ENCODE measurements around the gene FAM204A. TPM values are rescaled to one million over a fixed set of nuclear protein-coding genes. Genes with fewer than 3 reads are reported as not detected.

FAM204A gene
- total RNA-seq, 1 donor from 2014 or later = 43.6 TPM

DNA sequence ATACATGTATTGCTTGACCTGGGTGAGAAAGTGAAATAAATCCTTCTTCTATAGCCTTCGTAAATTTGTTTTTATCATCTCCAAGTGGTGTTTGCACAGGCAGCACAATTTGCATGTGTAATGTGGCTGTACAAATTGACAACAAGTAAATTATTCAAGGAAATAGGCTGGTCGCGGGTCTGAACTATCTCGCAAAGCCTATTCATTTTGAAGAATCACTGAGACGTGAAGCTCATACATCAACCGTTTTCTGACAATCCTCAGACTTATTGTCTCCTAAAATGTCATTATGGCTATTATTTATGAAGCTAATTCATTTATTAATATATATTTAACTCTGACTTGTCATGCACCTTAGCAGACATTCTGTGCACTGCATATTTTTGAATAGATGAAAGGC lies 16.2 kb upstream of the FAM204A start:
- no peak for DNase-seq
- TF ChIP-seq, protein P1, sequence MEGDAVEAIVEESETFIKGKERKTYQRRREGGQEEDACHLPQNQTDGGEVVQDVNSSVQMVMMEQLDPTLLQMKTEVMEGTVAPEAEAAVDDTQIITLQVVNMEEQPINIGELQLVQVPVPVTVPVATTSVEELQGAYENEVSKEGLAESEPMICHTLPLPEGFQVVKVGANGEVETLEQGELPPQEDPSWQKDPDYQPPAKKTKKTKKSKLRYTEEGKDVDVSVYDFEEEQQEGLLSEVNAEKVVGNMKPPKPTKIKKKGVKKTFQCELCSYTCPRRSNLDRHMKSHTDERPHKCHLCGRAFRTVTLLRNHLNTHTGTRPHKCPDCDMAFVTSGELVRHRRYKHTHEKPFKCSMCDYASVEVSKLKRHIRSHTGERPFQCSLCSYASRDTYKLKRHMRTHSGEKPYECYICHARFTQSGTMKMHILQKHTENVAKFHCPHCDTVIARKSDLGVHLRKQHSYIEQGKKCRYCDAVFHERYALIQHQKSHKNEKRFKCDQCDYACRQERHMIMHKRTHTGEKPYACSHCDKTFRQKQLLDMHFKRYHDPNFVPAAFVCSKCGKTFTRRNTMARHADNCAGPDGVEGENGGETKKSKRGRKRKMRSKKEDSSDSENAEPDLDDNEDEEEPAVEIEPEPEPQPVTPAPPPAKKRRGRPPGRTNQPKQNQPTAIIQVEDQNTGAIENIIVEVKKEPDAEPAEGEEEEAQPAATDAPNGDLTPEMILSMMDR (IDR thresholded peaks at IDR 0.05; ENCODE audit: partially characterized antibody, unreplicated experiment) = no peak
- H3K27ac Mint-ChIP-seq (ENCODE audit: unreplicated experiment) = no peak overlapping the region
- no peaks in the 10 kb centered on the region for H3K27me3 Mint-ChIP-seq (ENCODE audit: unreplicated experiment)
- no peaks in the 10 kb centered on the region for H3K4me1 Mint-ChIP-seq (ENCODE audit: low read depth, unreplicated experiment)
- no peak overlapping the region for H3K4me3 Mint-ChIP-seq (ENCODE audit: unreplicated experiment)
- H3K9me3 Mint-ChIP-seq (ENCODE audit: unreplicated experiment) = no peaks in the 10 kb centered on the region
- no peaks in the 10 kb centered on the region for H3K36me3 Mint-ChIP-seq (ENCODE audit: unreplicated experiment)

DNA sequence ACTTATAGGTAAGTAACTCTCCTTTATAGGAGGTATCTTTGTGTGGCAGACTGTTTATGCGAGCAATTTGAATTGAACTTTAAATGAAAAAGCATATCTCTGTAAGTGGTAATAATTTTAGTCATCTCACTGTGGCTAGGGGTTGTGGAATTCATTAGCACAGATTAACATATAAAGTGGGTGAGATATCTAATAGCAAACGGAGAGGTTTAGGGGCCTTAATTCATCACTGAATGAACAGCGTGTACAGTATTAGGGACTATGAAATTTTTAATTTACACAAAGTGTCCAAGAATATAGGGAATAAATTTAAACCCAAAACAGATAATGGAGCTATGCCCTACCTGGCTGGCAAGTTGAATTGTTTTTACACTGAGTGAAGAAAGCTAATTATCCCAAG lies 15.7 kb upstream of the FAM204A start:
- Mint-ChIP-seq H3K36me3 (ENCODE audit: unreplicated experiment) (no peaks in the 10 kb centered on the region), H3K27ac (ENCODE audit: unreplicated experiment) (no peak overlapping the region), H3K27me3 (ENCODE audit: unreplicated experiment) (no peaks in the 10 kb centered on the region), H3K9me3 (ENCODE audit: unreplicated experiment) (no peaks in the 10 kb centered on the region), H3K4me3 (ENCODE audit: unreplicated experiment) (no peak overlapping the region), H3K4me1 (ENCODE audit: low read depth, unreplicated experiment) (no peaks in the 10 kb centered on the region)
- TF ChIP-seq, protein P1 (IDR thresholded peaks at IDR 0.05; ENCODE audit: partially characterized antibody, unreplicated experiment) = no peak
- DNase-seq = no peak

DNA sequence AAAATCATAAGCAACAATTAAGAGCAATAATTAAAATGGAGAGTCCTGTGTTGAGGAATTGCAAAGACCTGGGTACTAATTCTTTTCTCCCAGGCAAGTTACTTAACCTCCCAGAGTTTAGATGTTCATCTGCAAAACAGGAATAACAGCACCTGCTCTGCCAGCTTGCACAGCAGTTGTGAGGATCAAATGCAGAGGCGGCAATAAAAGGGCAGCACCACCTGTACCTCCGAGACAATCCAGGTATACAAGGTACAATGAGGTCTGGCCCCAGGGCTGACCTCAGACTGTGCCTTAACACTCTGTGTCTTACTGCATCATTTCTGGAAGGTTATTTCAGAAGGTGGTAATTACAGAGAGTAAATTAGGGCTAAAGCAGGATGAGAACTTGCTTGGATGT lies 14.5 kb upstream of the FAM204A start:
- H3K9me3 Mint-ChIP-seq (ENCODE audit: unreplicated experiment) = no peaks in the 10 kb centered on the region
- no peak overlapping the region for H3K27ac Mint-ChIP-seq (ENCODE audit: unreplicated experiment)
- no peaks in the 10 kb centered on the region for H3K36me3 Mint-ChIP-seq (ENCODE audit: unreplicated experiment)
- no peaks in the 10 kb centered on the region for H3K4me1 Mint-ChIP-seq (ENCODE audit: low read depth, unreplicated experiment)
- TF ChIP-seq, protein P1 (IDR thresholded peaks at IDR 0.05; ENCODE audit: partially characterized antibody, unreplicated experiment) = no peak
- DNase-seq = no peak
- no peaks in the 10 kb centered on the region for H3K27me3 Mint-ChIP-seq (ENCODE audit: unreplicated experiment)
- H3K4me3 Mint-ChIP-seq (ENCODE audit: unreplicated experiment) = no peak overlapping the region

DNA sequence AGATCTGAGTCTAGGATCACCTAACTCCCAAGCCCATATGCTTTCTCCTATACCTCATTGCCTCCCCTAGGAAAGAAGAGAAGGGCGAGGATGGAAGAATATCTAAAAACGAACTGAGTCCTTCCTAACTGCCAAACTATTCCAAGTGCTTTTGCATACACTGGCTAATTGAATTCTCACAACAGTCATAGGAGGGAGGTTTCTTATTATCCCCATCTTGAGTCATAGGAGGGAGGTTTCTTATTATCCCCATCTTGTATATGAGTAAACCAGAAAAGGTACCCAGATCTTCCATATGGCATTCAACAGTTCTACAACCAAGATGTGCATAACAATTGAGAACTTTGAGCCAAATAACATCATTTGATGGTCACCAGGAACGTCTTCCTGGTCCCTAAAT lies 13.1 kb upstream of the FAM204A start:
- Mint-ChIP-seq H3K36me3 (ENCODE audit: unreplicated experiment) (no peaks in the 10 kb centered on the region), H3K4me3 (ENCODE audit: unreplicated experiment) (no peak overlapping the region), H3K27ac (ENCODE audit: unreplicated experiment) (no peak overlapping the region), H3K9me3 (ENCODE audit: unreplicated experiment) (no peaks in the 10 kb centered on the region), H3K4me1 (ENCODE audit: low read depth, unreplicated experiment) (no peaks in the 10 kb centered on the region), H3K27me3 (ENCODE audit: unreplicated experiment) (no peaks in the 10 kb centered on the region)
- DNase-seq = no peak
- TF ChIP-seq, protein P1 (IDR thresholded peaks at IDR 0.05; ENCODE audit: partially characterized antibody, unreplicated experiment) = no peak

DNA sequence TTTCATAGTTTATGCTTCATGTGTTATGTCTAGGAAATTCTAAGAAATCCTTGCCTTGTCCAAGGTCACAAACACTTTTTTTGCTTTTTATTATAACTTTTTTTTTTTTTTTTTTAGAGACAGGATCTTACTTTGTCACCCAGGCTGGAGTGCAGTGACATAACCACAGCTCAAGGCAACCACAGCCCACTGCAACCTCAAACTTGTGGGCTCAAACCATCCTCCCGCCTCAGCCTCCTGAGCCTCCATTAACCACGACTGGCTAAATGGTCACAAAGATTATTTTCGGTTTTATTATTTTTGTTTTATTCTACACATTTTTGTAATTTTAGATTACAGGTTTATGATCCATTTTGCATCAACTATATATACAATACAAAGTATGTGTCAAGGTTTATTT lies 7.1 kb upstream of the FAM204A start:
- DNase-seq = no peak
- no peak overlapping the region for H3K27ac Mint-ChIP-seq (ENCODE audit: unreplicated experiment)
- H3K4me1 Mint-ChIP-seq (ENCODE audit: low read depth, unreplicated experiment) = no peaks in the 10 kb centered on the region
- no peak overlapping the region for H3K4me3 Mint-ChIP-seq (ENCODE audit: unreplicated experiment)
- no peaks in the 10 kb centered on the region for H3K27me3 Mint-ChIP-seq (ENCODE audit: unreplicated experiment)
- TF ChIP-seq, protein P1 (IDR thresholded peaks at IDR 0.05; ENCODE audit: partially characterized antibody, unreplicated experiment) = no peak
- H3K9me3 Mint-ChIP-seq (ENCODE audit: unreplicated experiment) = no peaks in the 10 kb centered on the region
- no peaks in the 10 kb centered on the region for H3K36me3 Mint-ChIP-seq (ENCODE audit: unreplicated experiment)
